Epithelial cell of prostate (primary cell): ENCODE data around the gene UPK3B.
A peak's percentile ranks its signal among the peaks of the same experiment; 100 is the strongest.
"Not testable (repeated sequence)": the region's sequence is repeated elsewhere in the genome, so short reads cannot be mapped to it uniquely, and the experiment has no call there.

ENCODE experiments used
- DNase-seq: peaks from one replicate; pipeline ENCODE4 v3.0.0-alpha.2; 2011; ENCODE audit warnings: low read depth, low spot score
- H3K27ac ChIP-seq: fragments of 450-650 bp; 2 replicates; pipeline ENCODE4 v1.5.1; 2017; ENCODE audit warnings: mild to moderate bottlenecking

Gene UPK3B

GRCh38 chr7:76509931-76510877 is at the start of gene UPK3B:
TSS of gene UPK3B (plus strand) at chr7:76510552. CDS start at chr7:76510653, 101 bp downstream.
- no peak for DNase-seq
- H3K27ac ChIP-seq = peak within 1 kb of the TSS; percentile 16

- not testable (repeated sequence) for DNase-seq, H3K27ac ChIP-seq
Measured at GRCh38 chr7:76460767-76461166, 49.6 kb upstream of the UPK3B start.

DNA sequence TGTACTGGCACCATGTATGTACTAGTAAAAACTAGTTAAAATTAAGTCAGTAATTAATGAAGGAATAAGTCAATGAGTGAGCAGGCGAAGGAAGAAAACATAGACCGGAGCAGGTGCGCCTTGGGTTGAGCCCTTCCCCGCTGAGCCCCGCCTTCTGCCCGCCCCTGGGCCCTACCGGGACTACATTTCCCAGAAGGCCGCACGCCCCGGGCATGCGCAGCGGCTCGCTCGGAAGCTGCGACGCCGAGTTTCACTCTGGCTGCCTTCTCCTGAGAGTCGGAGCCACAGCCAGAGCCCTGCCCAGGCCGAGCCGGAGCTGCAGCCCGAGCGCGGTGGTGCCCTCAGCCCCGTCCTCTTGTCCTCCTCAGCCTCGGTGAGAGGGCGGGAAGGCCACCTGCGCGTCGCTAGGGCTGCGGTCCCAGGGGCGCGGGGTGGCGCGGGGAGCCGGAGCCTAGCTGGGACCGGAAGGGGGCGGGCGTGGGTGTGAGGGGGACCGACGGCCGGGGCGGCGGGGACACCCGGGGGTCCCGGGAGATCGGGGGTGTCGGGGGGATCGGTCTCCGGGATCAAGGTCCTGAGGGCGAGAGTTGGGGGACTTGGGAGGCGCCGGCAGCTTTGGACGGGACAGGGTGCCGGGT is 48.8 kb upstream of the UPK3B start, which contains the start of gene DTX2:
Gene DTX2, plus strand, starts transcription at position 246 of the 638 bp plus-strand sequence. CDS start 18,801 bp downstream, outside the sequence.
- H3K27ac ChIP-seq, DNase-seq: not testable (repeated sequence)

DNA sequence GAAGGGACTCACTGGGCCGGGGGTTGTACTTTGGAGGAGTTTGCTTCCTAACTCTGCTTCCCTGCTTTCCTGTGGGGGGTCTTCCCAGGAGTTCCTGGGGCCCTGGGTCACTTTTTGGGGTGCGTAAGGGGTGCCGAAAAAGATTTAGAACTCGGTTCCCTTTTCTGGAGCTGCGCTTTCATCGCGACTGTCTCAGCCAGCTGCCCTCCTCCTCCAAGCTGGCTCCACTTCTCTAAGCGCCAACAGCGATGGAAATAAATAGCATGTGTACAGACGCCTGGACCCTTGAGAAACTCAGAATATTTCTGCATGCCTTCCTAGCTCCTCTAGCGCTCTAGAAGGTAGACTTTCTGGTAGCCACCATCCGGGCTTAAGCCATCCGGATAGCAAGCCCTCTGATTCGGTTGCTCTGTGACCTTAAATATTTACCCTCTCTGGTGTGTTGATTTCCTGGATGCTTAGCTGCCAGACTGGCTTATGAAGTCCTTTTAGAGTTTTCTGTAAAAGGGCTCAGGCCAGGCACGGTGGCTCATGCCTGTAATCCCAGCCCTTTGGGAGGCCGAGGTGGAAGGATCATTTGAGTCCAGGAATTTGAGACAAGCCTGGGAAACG is 48.0 kb upstream of the UPK3B start:
- not testable (repeated sequence) for DNase-seq, H3K27ac ChIP-seq

- DNase-seq, H3K27ac ChIP-seq: not testable (repeated sequence)
Measured at GRCh38 chr7:76464959-76465358, 45.4 kb upstream of the UPK3B start.

DNA sequence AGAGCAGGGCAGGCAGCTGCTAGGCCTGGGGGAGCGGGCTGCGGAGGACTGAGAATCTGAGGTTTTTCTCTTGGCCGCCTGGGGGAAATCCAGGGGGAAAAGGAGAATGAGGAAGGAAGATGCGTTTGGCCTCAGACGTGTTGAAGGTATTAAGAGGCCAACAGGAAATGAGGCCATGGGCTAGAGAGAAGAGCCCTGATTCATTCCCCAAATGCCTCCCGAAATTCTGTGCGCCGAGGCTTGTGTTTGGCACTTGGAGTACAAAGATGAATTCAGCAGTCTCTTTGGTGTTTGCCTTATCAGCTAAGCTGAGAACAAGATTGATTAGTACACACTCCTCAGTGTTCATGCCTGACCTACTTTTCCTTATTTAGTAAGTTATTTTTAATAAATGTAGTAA is 44.4 kb upstream of the UPK3B start:
- not testable (repeated sequence) for H3K27ac ChIP-seq, DNase-seq

DNA sequence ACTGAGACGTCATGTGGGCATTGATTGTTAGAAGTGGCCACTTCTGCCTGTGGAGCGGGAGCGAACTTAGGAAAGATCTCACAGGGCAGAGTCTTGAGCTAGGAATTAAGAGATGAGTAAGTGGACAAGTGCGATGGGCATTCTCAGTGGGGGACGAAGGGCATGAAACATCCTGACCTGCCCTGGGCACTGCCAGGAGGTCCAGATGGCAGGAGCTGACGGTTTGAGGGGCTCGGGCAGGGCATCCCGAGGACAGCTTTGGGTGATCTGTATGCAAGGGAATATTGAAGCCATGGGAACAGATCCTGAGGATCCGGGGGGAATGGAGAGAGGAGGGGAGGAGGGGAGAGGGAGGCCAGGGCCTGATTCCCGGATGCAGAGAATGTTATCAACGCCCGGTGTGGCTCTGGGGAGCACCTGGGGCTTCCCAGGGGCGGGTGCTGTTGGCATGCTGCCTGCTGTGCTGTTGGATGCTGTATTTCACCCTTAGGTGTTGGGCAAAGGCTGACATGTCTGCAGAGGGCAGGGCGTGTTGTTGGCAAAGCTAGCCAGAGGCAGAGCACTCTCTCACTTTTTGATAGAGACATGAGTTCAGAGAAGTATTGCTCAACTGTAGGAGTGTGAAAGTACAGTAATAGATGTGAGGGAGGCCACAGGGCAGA is 42.5 kb upstream of the UPK3B start:
- DNase-seq, H3K27ac ChIP-seq: not testable (repeated sequence)

GRCh38 chr7:76471556-76472221 is 38.7 kb upstream of the UPK3B start:
- not testable (repeated sequence) for DNase-seq

GRCh38 chr7:76473097-76473496 is 37.3 kb upstream of the UPK3B start:
- not testable (repeated sequence) for H3K27ac ChIP-seq, DNase-seq

More at GRCh38 chr7:76471556-76472221, 38.7 kb upstream of the UPK3B start:
- not testable (repeated sequence) for H3K27ac ChIP-seq

GRCh38 chr7:76476280-76476679 is 34.1 kb upstream of the UPK3B start:
- peak overlapping the region; percentile 63 for H3K27ac ChIP-seq
- not testable (repeated sequence) for DNase-seq

- DNase-seq = not testable (repeated sequence)
- peak overlapping the region; percentile 63 for H3K27ac ChIP-seq
Measured at GRCh38 chr7:76476742-76477474, 33.4 kb upstream of the UPK3B start.

DNA sequence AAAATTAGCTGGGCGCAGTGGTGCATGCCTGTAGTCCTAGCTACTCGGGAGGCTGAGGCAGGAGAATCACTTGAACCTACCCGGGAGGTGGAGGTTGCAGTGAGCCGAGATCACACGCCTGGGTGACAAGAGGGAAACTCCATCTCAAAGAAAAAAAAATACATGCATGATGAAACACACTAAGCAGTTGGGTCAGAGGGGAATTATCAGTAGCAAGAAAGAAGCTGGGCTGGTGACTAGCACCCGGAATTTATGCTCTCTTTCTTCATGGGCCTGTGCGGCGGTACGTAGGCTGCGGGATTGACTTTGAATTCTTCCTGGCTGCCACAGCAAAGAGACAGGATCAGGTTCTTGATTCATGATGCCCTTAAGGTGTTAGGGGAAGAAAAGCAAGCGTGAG is 30.7 kb upstream of the UPK3B start:
- DNase-seq, H3K27ac ChIP-seq: not testable (repeated sequence)

- not testable (repeated sequence) for H3K27ac ChIP-seq, DNase-seq
Measured at GRCh38 chr7:76480403-76481253, 29.7 kb upstream of the UPK3B start.

DNA sequence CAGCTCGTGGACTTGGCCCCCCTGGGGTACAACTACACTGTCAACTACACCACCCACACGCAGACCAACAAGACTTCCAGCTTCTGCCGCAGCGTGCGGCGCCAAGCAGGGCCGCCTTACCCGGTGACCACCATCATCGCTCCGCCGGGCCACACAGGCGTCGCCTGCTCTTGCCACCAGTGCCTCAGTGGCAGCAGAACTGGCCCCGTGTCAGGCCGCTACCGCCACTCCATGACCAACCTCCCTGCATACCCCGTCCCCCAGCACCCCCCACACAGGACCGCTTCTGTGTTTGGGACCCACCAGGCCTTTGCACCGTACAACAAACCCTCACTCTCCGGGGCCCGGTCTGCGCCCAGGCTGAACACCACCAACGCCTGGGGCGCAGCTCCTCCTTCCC is 27.7 kb upstream of the UPK3B start:
- DNase-seq, H3K27ac ChIP-seq: not testable (repeated sequence)

GRCh38 chr7:76483081-76483480 is 27.3 kb upstream of the UPK3B start:
- DNase-seq, H3K27ac ChIP-seq: not testable (repeated sequence)

- DNase-seq = not testable (repeated sequence)
Measured at GRCh38 chr7:76484456-76484855, 25.9 kb upstream of the UPK3B start.

DNA sequence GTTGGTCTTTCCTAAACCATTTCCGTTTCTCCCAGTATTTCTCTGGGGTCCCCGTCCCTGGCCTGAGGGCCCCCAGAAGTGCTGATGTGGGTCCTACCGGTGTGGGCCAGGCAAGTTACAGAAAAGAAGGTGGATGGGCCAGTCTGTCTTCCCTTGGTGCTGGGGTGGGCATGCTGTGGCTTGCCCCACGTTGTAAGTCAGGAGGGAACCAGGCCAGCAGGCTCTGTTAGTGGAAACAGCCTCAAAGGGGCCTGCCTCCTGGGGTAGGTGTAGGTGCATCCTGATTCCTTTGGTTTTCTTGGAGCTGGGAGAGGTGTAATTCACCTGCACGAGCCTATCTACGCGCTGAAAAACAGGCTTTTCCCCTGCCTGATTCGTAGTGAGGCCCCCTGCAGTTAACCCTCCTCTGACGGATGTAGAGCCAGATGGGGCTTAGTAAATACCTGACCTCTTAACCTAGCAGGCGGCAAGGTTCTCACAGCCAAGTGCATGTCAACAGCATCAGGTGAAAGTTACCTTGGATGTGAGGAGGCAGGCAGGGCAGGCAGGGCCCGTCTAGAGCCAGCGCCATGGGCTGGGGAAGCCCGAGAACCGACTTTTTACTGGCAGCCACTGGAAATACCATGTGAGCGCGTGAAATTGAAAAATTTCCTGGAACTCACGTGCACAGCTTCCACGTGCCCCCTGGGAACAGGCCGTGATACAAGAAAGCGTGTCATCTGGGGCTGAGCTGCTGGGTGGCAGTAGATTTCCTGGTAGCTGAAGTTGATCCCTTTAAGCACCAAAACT is 24.3 kb upstream of the UPK3B start:
- DNase-seq, H3K27ac ChIP-seq: not testable (repeated sequence)

More at GRCh38 chr7:76484456-76484855, 25.9 kb upstream of the UPK3B start:
- H3K27ac ChIP-seq = not testable (repeated sequence)
